ENCODE results near the gene GOLGA6D.
"Not testable (repeated sequence)": the region's sequence is repeated elsewhere in the genome, so short reads cannot be mapped to it uniquely, and the experiment has no call there.

The GOLGA6D gene

GRCh38 chr15:75327491-75327890 lies 44.9 kb downstream of the GOLGA6D start:
- Histone ChIP-seq H3K27ac (ENCODE audit: low read length) (no peak overlapping the region), H4K20me1 (ENCODE audit: insufficient read depth, low read length) (no peaks in the 10 kb centered on the region), H3K9me3 (replicated peaks; ENCODE audit: insufficient read depth, low read length) (no peaks in the 10 kb centered on the region), H3F3A (ENCODE audit: insufficient read depth, low read length) (no peaks in the 10 kb centered on the region), H3K9me2 (replicated peaks; ENCODE audit: insufficient read depth, low read length) (no peaks in the 10 kb centered on the region), H3K4me3 (ENCODE audit: low read length) (no peak overlapping the region), H3K79me2 (ENCODE audit: low read length) (no peaks in the 10 kb centered on the region), H3K4me2 (ENCODE audit: low read depth, low read length) (no peak overlapping the region), H3K36me3 (replicated peaks; ENCODE audit: insufficient read depth, low read length) (no peaks in the 10 kb centered on the region), H3K4me1 (ENCODE audit: low read length) (no peaks in the 10 kb centered on the region), H2AFZ (ENCODE audit: low read length) (no peak overlapping the region), H3K27me3 (replicated peaks; ENCODE audit: insufficient read depth, low read length) (no peaks in the 10 kb centered on the region), H3K9ac (ENCODE audit: low read length) (no peak overlapping the region)
- TF ChIP-seq EZH2 (optimal IDR thresholded peaks at IDR 0.05; ENCODE audit: low read depth, low read length) (no peak), EZH2phosphoT487 (IDR thresholded peaks at IDR 0.05; ENCODE audit: low read length) (no peak)
- TF ChIP-seq, protein P1, sequence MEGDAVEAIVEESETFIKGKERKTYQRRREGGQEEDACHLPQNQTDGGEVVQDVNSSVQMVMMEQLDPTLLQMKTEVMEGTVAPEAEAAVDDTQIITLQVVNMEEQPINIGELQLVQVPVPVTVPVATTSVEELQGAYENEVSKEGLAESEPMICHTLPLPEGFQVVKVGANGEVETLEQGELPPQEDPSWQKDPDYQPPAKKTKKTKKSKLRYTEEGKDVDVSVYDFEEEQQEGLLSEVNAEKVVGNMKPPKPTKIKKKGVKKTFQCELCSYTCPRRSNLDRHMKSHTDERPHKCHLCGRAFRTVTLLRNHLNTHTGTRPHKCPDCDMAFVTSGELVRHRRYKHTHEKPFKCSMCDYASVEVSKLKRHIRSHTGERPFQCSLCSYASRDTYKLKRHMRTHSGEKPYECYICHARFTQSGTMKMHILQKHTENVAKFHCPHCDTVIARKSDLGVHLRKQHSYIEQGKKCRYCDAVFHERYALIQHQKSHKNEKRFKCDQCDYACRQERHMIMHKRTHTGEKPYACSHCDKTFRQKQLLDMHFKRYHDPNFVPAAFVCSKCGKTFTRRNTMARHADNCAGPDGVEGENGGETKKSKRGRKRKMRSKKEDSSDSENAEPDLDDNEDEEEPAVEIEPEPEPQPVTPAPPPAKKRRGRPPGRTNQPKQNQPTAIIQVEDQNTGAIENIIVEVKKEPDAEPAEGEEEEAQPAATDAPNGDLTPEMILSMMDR (IDR thresholded peaks at IDR 0.05; ENCODE audit: low read length), result no peak
- DNase-seq, result no peak

DNA sequence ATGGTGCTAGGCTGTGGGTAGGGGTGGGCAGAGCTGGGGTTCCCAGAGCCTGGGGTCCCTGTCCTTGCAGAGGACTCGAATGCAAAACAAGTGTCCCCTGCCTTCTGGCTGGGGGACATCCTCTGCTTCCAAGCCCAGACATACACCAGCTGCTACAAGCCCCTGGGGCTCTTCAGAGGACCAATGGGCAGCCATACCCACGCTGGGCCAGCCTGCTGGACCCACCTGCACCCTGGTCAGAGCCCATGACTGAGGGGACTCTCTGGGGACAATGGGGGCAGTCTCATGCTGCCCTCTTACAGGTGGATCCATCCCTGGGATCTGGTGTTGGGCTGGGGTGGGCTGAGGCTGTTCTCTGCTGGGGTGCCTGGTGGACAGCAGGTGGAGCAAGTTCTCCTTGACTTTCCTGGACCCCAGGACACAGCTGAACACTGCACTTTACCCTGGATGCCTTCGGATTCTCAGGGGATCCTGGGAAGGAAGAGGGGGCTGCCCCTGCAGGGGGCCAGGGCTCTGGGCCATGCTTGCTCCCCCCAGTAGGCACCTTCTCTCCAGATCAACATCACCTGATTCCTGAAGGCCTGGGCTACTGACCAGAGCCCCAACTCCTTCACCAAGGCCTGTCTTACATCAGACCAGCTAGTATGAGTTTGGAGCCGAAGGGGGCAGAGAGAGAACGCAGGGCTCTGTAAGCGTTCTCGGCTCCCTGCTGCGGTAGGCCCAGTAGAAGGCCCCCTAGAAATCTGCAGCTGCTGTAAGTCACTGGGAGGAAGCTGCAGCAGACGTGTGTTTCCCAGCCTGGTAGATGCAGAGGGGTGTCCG lies 46.1 kb downstream of the GOLGA6D start:
- H3K79me2 ChIP-seq (ENCODE audit: low read length), result no peaks in the 10 kb centered on the region
- TF ChIP-seq, protein P1 (IDR thresholded peaks at IDR 0.05; ENCODE audit: low read length), result no peak
- TF ChIP-seq EZH2 (optimal IDR thresholded peaks at IDR 0.05; ENCODE audit: low read depth, low read length) (no peak), EZH2phosphoT487 (IDR thresholded peaks at IDR 0.05; ENCODE audit: low read length) (no peak)
- H3K27me3 ChIP-seq (replicated peaks; ENCODE audit: insufficient read depth, low read length), result no peaks in the 10 kb centered on the region
- H3K4me3 ChIP-seq (ENCODE audit: low read length), result no peak overlapping the region
- no peaks in the 10 kb centered on the region for H3K9me3 ChIP-seq (replicated peaks; ENCODE audit: insufficient read depth, low read length)
- H3K9ac ChIP-seq (ENCODE audit: low read length), result no peak overlapping the region
- H4K20me1 ChIP-seq (ENCODE audit: insufficient read depth, low read length), result no peaks in the 10 kb centered on the region
- no peaks in the 10 kb centered on the region for H3K36me3 ChIP-seq (replicated peaks; ENCODE audit: insufficient read depth, low read length)
- no peaks in the 10 kb centered on the region for H3K9me2 ChIP-seq (replicated peaks; ENCODE audit: insufficient read depth, low read length)
- no peak overlapping the region for H3K4me2 ChIP-seq (ENCODE audit: low read depth, low read length)
- no peak overlapping the region for H2AFZ ChIP-seq (ENCODE audit: low read length)
- H3K27ac ChIP-seq (ENCODE audit: low read length), result no peak overlapping the region
- H3K4me1 ChIP-seq (ENCODE audit: low read length), result no peaks in the 10 kb centered on the region
- H3F3A ChIP-seq (ENCODE audit: insufficient read depth, low read length), result peaks cover 4% of the 10 kb centered on the region
- DNase-seq, result no peak

DNA sequence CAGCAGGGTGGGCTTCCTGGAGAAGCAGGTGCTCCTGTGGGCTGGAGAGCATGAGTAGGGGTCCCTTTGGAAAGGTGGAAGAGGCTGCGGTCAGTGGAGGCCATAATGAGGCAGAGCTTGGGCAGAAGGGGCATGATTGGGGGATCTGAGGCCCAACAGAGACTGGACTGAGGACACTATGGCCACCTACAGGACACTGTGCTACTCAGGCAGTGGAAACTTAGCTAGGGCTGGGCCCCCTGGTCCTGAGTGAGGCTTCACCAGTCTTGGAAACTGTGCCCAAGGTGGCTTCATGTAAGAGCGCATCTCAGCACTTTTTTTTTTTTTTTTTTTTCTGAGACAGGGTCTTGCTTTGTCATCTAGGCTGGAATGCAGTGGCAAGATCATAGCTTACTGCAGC lies 46.9 kb downstream of the GOLGA6D start:
- Histone ChIP-seq H3K27me3 (replicated peaks; ENCODE audit: insufficient read depth, low read length) (no peaks in the 10 kb centered on the region), H3K4me3 (ENCODE audit: low read length) (no peak overlapping the region), H3K9ac (ENCODE audit: low read length) (no peak overlapping the region), H4K20me1 (ENCODE audit: insufficient read depth, low read length) (no peaks in the 10 kb centered on the region), H3F3A (ENCODE audit: insufficient read depth, low read length) (peaks cover 13% of the 10 kb centered on the region), H3K4me1 (ENCODE audit: low read length) (no peaks in the 10 kb centered on the region), H3K36me3 (replicated peaks; ENCODE audit: insufficient read depth, low read length) (no peaks in the 10 kb centered on the region), H3K9me2 (replicated peaks; ENCODE audit: insufficient read depth, low read length) (no peaks in the 10 kb centered on the region), H2AFZ (ENCODE audit: low read length) (no peak overlapping the region), H3K4me2 (ENCODE audit: low read depth, low read length) (no peak overlapping the region), H3K9me3 (replicated peaks; ENCODE audit: insufficient read depth, low read length) (no peaks in the 10 kb centered on the region), H3K79me2 (ENCODE audit: low read length) (no peaks in the 10 kb centered on the region), H3K27ac (ENCODE audit: low read length) (no peak overlapping the region)
- DNase-seq, result no peak
- TF ChIP-seq EZH2phosphoT487 (IDR thresholded peaks at IDR 0.05; ENCODE audit: low read length), result no peak
- no peak for TF ChIP-seq EZH2 (optimal IDR thresholded peaks at IDR 0.05; ENCODE audit: low read depth, low read length)

GRCh38 chr15:75332093-75332492 lies 49.5 kb downstream of the GOLGA6D start:
- H2AFZ ChIP-seq (ENCODE audit: low read length); H3K27ac ChIP-seq (ENCODE audit: low read length); H3K4me2 ChIP-seq (ENCODE audit: low read depth, low read length); H3K9me3 ChIP-seq (replicated peaks; ENCODE audit: insufficient read depth, low read length); H3K36me3 ChIP-seq (replicated peaks; ENCODE audit: insufficient read depth, low read length); DNase-seq; H3K4me3 ChIP-seq (ENCODE audit: low read length); H4K20me1 ChIP-seq (ENCODE audit: insufficient read depth, low read length); H3K9me2 ChIP-seq (replicated peaks; ENCODE audit: insufficient read depth, low read length); H3K27me3 ChIP-seq (replicated peaks; ENCODE audit: insufficient read depth, low read length); H3K9ac ChIP-seq (ENCODE audit: low read length): not testable (repeated sequence)
- Histone ChIP-seq H3F3A (ENCODE audit: insufficient read depth, low read length) (peaks cover 14% of the 10 kb centered on the region), H3K79me2 (ENCODE audit: low read length) (peaks cover 13% of the 10 kb centered on the region), H3K4me1 (ENCODE audit: low read length) (peaks cover 10% of the 10 kb centered on the region; the same call in 1 of the 2 replicates)

- not testable (repeated sequence) for H3K9me3 ChIP-seq (replicated peaks; ENCODE audit: insufficient read depth, low read length); H3K4me3 ChIP-seq (ENCODE audit: low read length); H2AFZ ChIP-seq (ENCODE audit: low read length); H3K9me2 ChIP-seq (replicated peaks; ENCODE audit: insufficient read depth, low read length); H3K9ac ChIP-seq (ENCODE audit: low read length); H4K20me1 ChIP-seq (ENCODE audit: insufficient read depth, low read length); H3K36me3 ChIP-seq (replicated peaks; ENCODE audit: insufficient read depth, low read length); H3K27me3 ChIP-seq (replicated peaks; ENCODE audit: insufficient read depth, low read length)
- Histone ChIP-seq H3K27ac (ENCODE audit: low read length) (peak overlapping the region; percentile 24; the same call in 1 of the 2 replicates), H3F3A (ENCODE audit: insufficient read depth, low read length) (peaks cover 14% of the 10 kb centered on the region), H3K4me2 (ENCODE audit: low read depth, low read length) (peak overlapping the region; percentile 3; the same call in 1 of the 2 replicates), H3K79me2 (ENCODE audit: low read length) (peaks cover 13% of the 10 kb centered on the region), H3K4me1 (ENCODE audit: low read length) (peaks cover 10% of the 10 kb centered on the region; the same call in 1 of the 2 replicates)
- peak; percentile 86 for DNase-seq
Measured at GRCh38 chr15:75333654-75334419, 51.2 kb downstream of the GOLGA6D start.

Measured in MM.1S (cell line).